Epithelial cell of proximal tubule (primary cell): Measurements from ENCODE around the gene GTF2I. TPM values are rescaled to one million over a fixed set of nuclear protein-coding genes. Genes with fewer than 3 reads are reported as not detected.
"Not testable (repeated sequence)": the region's sequence is repeated elsewhere in the genome, so short reads cannot be mapped to it uniquely, and the experiment has no call there.

Experiments
- DNase-seq: peaks from one replicate; pipeline ENCODE4 v3.0.0-alpha.2; 2011; ENCODE audit warnings: low read depth
- H3K4me3 ChIP-seq: 2 replicates; pipeline ENCODE4 v1.5.1; 2011; ENCODE audit warnings: low read depth, mild to moderate bottlenecking, low read length
- total RNA-seq: library from RNA; depleted of rRNA; stranded (reverse); fragments of >200 nt; gene quantifications from 2 replicates; pipeline ENCODE4 v1.2.3, GENCODE V29; 2015

GTF2I gene
- total RNA-seq, 1 donor from 2014 or later, result 101 TPM

DNA sequence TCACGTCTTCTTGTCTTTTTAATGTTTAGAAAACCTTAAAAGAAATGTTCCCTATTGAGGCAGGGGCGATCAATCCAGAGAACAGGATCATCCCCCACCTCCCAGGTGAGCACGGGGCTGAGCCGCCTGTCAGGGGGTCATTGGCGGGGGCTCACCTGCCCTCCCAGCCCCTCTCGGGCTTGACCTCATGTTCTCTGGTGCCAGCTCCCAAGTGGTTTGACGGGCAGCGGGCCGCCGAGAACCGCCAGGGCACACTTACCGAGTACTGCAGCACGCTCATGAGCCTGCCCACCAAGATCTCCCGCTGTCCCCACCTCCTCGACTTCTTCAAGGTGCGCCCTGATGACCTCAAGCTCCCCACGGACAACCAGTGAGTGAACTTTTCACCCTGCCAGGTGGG, 121.5 kb downstream of the GTF2I start:
- DNase-seq, result not testable (repeated sequence)

DNA sequence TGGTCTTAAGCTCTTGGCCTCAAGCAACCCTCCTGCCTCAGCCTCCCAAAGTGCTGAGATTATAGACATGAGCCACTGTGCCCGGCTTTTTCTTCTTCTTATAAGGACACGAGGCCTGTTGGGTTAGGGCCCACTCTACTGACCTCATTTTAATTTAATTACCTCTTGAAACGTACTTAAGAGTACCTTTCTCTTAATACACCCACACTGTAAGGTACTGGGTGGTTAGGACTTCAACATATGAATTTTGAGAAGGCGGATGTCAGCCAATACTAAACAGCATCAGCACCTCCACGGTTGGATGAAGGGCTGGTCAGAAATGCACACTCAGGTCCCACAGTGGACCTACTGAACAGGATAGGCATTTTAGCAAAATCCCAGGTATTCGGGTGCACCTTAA, 124.2 kb downstream of the GTF2I start:
- not testable (repeated sequence) for H3K4me3 ChIP-seq, DNase-seq

More for the DNA sequence above, 121.5 kb downstream of the GTF2I start:
- not testable (repeated sequence) for H3K4me3 ChIP-seq

DNA sequence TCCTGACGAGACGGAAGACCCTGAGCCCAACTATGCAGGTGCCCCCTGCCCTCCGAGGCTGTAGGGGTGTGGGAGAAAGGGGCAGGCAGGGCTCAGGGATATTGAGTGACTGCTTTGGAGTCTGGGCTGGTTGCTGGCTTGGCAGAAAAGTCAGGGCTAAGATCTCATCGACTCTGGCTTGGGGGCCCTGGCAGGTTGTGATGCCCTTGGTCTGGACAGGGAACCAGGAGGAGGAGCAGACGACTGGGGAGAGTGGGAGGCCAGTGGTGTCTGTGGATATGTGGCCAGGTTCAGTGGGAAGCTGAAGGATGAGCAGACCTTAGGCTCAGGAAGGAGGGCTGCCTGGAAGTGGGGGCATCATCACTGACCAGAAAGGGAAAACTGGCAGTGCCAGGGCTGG, 126.1 kb downstream of the GTF2I start:
- DNase-seq, H3K4me3 ChIP-seq: not testable (repeated sequence)

GRCh38 chr7:74788369-74789150, 131.0 kb downstream of the GTF2I start:
- H3K4me3 ChIP-seq, result peak overlapping the region; percentile 22
- DNase-seq, result peak; percentile 22

- DNase-seq, result not testable (repeated sequence)
Measured at GRCh38 chr7:74789200-74789736, 131.8 kb downstream of the GTF2I start.

GRCh38 chr7:74797848-74798622, 140.5 kb downstream of the GTF2I start:
- DNase-seq, H3K4me3 ChIP-seq: not testable (repeated sequence)

More at GRCh38 chr7:74789200-74789736, 131.8 kb downstream of the GTF2I start:
- not testable (repeated sequence) for H3K4me3 ChIP-seq

GRCh38 chr7:74798644-74799043, 141.1 kb downstream of the GTF2I start:
- H3K4me3 ChIP-seq, DNase-seq: not testable (repeated sequence)

Other genes with a start within 250 kb of the GTF2I start
- 23.8 and 28.0 TPM in 2 replicates for gene GTF2IRD1, start 203.8 kb upstream of the GTF2I start, total RNA-seq
- 0.43 and 0.46 TPM in 2 replicates for gene NCF1, start 116.3 kb downstream of the GTF2I start, total RNA-seq
- 2.8 and 3.8 TPM in 2 replicates for gene GTF2IRD2, start 193.9 kb downstream of the GTF2I start, total RNA-seq